Stimulated activated CD8-positive, alpha-beta memory T cell treated with anti-CD3 and anti-CD28 coated beads, Interleukin-7, amount 100 ng/mL, for 48 hours (primary cell): Measurements from ENCODE around the gene CPLX3.

Experiments
- DNase-seq, 2 donors: peaks; one replicate each; pipeline ENCODE4 v3.0.0-alpha.2; 2020; ENCODE audit warnings: low read depth in 1 of 2; ENCODE audit errors: extremely low read depth in 1 of 2

The CPLX3 gene

GRCh38 chr15:74801311-74801997 is 25.0 kb upstream of the CPLX3 start:
- DNase-seq: no peak

GRCh38 chr15:74802290-74802689 is 24.1 kb upstream of the CPLX3 start:
- DNase-seq: no peak

GRCh38 chr15:74802862-74803447 is 23.5 kb upstream of the CPLX3 start:
- DNase-seq: no peak

- DNase-seq: no peak
Observed at GRCh38 chr15:74804935-74805334, 21.5 kb upstream of the CPLX3 start.

GRCh38 chr15:74807282-74807681 is 19.1 kb upstream of the CPLX3 start:
- no peak for DNase-seq

GRCh38 chr15:74808078-74808839 is 18.2 kb upstream of the CPLX3 start:
- no peak for DNase-seq

- DNase-seq: no peak
Observed at GRCh38 chr15:74808840-74809229, 17.6 kb upstream of the CPLX3 start.

GRCh38 chr15:74809242-74809641 is 17.2 kb upstream of the CPLX3 start:
- DNase-seq: no peak

GRCh38 chr15:74809956-74810355 is 16.5 kb upstream of the CPLX3 start:
- DNase-seq: no peak

- no peak for DNase-seq
Observed at GRCh38 chr15:74812533-74812932, 13.9 kb upstream of the CPLX3 start, which contains the start of gene LMAN1L. Gene LMAN1L, plus strand, starts transcription at chr15:74812835. Its CDS starts 20 bp downstream, at chr15:74812855.

GRCh38 chr15:74815121-74815934 is 11.1 kb upstream of the CPLX3 start:
- DNase-seq: no peak

GRCh38 chr15:74815961-74816360 is 10.5 kb upstream of the CPLX3 start:
- DNase-seq: no peak

- DNase-seq: no peak
Observed at GRCh38 chr15:74816624-74817369, 9.6 kb upstream of the CPLX3 start.

- DNase-seq: no peak
Observed at GRCh38 chr15:74817370-74817737, 9.1 kb upstream of the CPLX3 start.

- DNase-seq: no peak
Observed at GRCh38 chr15:74820056-74820455, 6.4 kb upstream of the CPLX3 start.

- no peak for DNase-seq
Observed at GRCh38 chr15:74821091-74821789, 5.2 kb upstream of the CPLX3 start.

- no peak for DNase-seq
Observed at GRCh38 chr15:74821790-74822158, 4.7 kb upstream of the CPLX3 start.

- no peak for DNase-seq
Observed at GRCh38 chr15:74822233-74822632, 4.2 kb upstream of the CPLX3 start.

- DNase-seq: no peak
Observed at GRCh38 chr15:74823324-74823723, 3.1 kb upstream of the CPLX3 start.

GRCh38 chr15:74824976-74825375 is 1.5 kb upstream of the CPLX3 start:
- no peak for DNase-seq
